Body of pancreas (tissue), 4 donors: ENCODE data around the gene TMEM260.

Experiments used
- CTCF ChIP-seq, 7 experiments: fragments of 450-650 bp in 4 of 7; fragments of 200-600 bp in 3 of 7; sonication (generic) in 3 of 7; IDR thresholded peaks; one replicate each; pipeline ENCODE4 v1.5.1; 2016 to 2019; ENCODE audit warnings: antibody characterized with exemption in 7 of 7
- POLR2A ChIP-seq, 3 donors: fragments of 450-650 bp; IDR thresholded peaks; one replicate each; pipeline ENCODE4 v1.6.1; 2016; ENCODE audit warnings: antibody characterized with exemption in 3 of 3, mild to moderate bottlenecking in 2 of 3

GRCh38 chr14:56660677-56661389 lies 81.2 kb downstream of the TMEM260 start:
- TF ChIP-seq CTCF (IDR thresholded peaks at IDR 0.05): no peak
- no peak for TF ChIP-seq POLR2A (IDR thresholded peaks at IDR 0.05)
